SIG-M5 (cell line): ENCODE results near the gene SDS.
"Not testable (repeated sequence)": the region's sequence is repeated elsewhere in the genome, so short reads cannot be mapped to it uniquely, and the experiment has no call there.

Experiments used
- DNase-seq: peaks from one replicate; lab custom pipeline; 2025; lab: John Stamatoyannopoulos, UW

SDS gene

DNA sequence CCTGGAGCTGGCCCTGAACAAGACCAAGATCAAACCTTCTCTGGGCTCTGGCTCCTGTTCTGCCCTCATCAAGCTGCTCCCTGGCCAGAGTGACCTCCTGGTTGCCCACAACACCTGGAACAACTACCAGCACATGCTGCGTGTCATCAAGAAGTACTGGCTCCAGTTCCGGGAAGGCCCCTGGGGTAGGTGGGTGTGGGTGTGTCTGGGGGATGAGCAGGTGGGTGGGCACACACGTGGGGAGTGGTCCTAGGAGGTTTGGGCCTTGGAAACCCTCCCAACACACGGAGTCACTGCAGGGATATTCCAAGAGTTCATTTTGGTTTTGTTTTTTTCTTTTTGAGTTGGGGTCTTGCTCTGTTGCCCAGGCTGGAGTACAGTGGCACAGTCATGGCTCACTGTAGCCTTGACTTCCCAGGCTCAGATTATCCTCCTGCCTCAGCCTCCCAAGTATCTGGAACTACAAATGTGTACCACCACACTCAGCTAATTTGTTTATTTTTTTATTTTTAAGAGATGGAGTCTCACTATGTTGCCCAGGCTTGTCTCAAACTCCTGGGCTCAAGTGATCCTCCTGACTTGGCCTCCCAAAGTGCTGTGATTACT is 28.8 kb downstream of the SDS start:
- no peak for DNase-seq

GRCh38 chr12:113373969-113374368 is 29.7 kb downstream of the SDS start:
- DNase-seq: no peak

- DNase-seq: no peak
These were observed 30.2 kb downstream of the SDS start for GRCh38 chr12:113373440-113373839.

DNA sequence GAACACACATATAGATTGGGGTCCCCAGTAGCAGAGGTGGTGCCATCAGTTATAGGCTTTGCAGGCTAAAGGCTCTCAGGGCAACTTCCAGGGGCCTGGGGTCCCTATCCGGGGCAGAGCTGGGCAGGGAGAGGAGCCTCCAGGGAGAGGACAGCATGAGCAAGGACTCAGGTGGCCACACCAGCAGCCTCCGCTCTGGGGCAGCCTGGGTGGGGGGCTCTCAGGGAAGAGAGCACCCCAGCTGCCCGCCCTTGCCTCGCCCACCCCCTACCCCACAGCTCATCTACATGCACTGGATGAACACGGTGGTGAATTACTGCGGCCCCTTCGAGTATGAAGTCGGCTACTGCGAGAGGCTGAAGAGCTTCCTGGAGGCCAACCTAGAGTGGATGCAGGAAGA is 31.3 kb downstream of the SDS start:
- no peak for DNase-seq

DNA sequence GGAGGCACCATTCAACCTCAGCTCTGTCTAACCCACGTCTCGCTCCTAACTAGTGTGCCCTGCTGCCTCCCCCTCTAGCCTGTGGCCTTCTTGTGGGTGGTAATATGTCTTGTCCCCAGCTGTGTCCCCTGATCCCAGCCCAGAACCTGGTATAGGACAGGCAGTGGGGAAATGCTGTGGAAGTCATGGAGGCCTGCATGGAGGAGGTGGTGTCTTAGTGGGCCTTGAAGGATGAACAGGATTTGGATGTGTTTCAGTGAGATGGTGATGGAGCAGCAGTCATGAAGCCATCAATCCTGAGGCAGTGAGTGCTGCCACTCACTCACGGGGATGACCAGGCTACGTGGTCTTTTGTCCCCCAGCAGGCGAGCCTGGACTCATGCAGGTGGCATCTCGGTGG is 31.9 kb downstream of the SDS start:
- DNase-seq: no peak

- no peak for DNase-seq
These were observed 32.6 kb downstream of the SDS start for GRCh38 chr12:113370923-113371682.

GRCh38 chr12:113369391-113369985 is 34.2 kb downstream of the SDS start:
- no peak for DNase-seq

- no peak for DNase-seq
These were observed 35.4 kb downstream of the SDS start for GRCh38 chr12:113368331-113368730.

- DNase-seq: no peak
These were observed 36.9 kb downstream of the SDS start for GRCh38 chr12:113366827-113367226.

- no peak for DNase-seq
These were observed 37.9 kb downstream of the SDS start for GRCh38 chr12:113365639-113366395.

- no peak for DNase-seq
These were observed 39.0 kb downstream of the SDS start for GRCh38 chr12:113364698-113365097.

- no peak for DNase-seq
These were observed 41.9 kb downstream of the SDS start for GRCh38 chr12:113361574-113362370.

- DNase-seq: no peak
These were observed 43.5 kb downstream of the SDS start for GRCh38 chr12:113359939-113360748.

DNA sequence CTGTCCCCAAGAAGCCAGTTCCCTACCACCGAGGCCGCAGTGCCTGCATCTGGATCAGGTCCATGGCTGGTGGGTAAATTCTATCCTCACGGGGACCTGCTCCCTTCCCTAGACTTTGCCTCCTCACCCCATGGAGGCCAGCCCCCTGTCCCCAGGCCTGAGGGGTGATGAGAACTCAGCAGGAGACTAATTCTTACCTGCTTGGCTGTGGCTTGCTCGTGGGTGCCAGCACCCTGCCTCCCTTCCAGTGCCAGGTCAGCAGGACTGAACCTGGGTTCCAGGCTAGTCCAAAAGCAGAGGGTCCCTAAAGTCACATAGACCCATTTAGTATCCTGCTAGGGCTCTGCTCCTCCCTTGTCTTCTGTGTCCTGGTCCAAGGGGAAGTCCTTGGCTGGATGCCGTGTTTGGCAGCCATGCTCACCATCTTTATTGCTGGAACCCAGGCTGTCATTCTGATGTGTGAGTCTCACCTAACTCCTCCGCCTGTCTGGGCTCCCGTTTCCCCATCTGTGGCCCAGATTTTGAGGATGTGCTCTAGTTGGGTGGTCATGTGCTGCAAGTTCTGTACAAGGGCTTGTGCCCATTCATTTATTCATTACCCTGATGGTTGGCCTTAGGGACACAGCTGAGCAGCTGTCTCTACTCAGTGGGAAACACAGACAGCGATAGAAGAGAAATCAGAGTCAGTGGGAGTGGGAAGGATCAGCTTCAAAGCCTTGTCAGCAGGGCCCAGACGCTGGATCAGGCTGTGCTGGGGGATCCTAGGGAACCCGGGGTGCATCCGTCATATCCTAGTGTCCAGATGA is 44.4 kb downstream of the SDS start:
- DNase-seq: no peak

DNA sequence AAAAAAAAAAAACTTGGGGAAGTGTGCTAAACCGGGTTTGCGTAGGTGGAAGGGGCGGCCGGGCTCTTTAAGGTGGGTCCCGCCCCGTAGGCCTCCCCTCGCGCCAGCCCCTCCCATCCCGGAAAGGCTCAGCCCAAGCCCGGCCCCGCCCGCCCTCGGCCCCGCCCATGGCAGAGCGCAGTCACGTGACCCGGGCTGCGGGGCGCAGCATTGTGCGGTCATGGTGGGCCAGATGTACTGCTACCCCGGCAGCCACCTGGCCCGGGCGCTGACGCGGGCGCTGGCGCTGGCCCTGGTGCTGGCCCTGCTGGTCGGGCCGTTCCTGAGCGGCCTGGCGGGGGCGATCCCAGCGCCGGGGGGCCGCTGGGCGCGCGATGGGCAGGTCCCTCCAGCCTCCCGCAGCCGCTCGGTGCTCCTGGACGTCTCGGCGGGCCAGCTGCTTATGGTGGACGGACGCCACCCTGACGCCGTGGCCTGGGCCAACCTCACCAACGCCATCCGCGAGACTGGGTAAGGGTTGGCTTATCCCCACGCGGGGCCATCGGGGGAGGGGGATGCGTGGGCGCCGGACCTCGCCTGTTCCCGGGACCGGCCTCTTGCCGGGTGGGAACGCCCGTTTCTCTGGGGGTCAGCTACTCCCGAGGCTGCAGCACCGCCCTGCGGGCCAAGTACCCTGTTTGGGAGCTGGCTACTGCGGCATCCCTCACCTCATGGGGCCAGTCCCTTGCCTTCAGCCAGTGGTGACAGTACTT is 45.1 kb downstream of the SDS start, which contains the start of gene PLBD2:
Gene PLBD2 (plus strand): TSS at position 207 of the 752 bp plus-strand sequence. CDS start 14 bp downstream, at position 221.
- DNase-seq: peak; percentile 56

- not testable (repeated sequence) for DNase-seq
These were observed 49.5 kb downstream of the SDS start for GRCh38 chr12:113354192-113354591.

- no peak for DNase-seq
These were observed 52.6 kb downstream of the SDS start for GRCh38 chr12:113351089-113351488.

GRCh38 chr12:113348849-113349536 is 54.7 kb downstream of the SDS start:
- no peak for DNase-seq

GRCh38 chr12:113347892-113348291 is 55.8 kb downstream of the SDS start:
- no peak for DNase-seq
